Measurements from ENCODE around the gene APPL2.

APPL2 gene

GRCh38 chr12:105138248-105138647 lies 97.7 kb downstream of the APPL2 start:
- H3K36me3 ChIP-seq (ENCODE audit: low read depth), result peaks cover 91% of the 10 kb centered on the region
- no peak for TF ChIP-seq CTCF (IDR thresholded peaks at IDR 0.05; ENCODE audit: poor library complexity, severe bottlenecking)

More at GRCh38 chr12:105138248-105138647, 97.7 kb downstream of the APPL2 start:
- Histone ChIP-seq H3K4me3 (ENCODE audit: severe bottlenecking) (no peak overlapping the region), H3K27ac (ENCODE audit: poor library complexity, severe bottlenecking) (no peak overlapping the region), H3K27me3 (ENCODE audit: insufficient read depth, poor library complexity, severe bottlenecking) (no peaks in the 10 kb centered on the region), H3K9me3 (ENCODE audit: severe bottlenecking) (peaks cover 2% of the 10 kb centered on the region), H3K4me1 (ENCODE audit: insufficient read depth, poor library complexity, severe bottlenecking) (no peaks in the 10 kb centered on the region)
- DNase-seq (ENCODE audit: low spot score) (no peak), ATAC-seq (ENCODE audit: low read depth) (no peak)
